Measurements from ENCODE around the gene MAST1. TPM values are rescaled to one million over a fixed set of nuclear protein-coding genes. Genes with fewer than 3 reads are reported as not detected.
"Not testable (repeated sequence)": the region's sequence is repeated elsewhere in the genome, so short reads cannot be mapped to it uniquely, and the experiment has no call there.

MAST1 gene
- 0.10 and 0.12 TPM in 2 replicates for total RNA-seq (2014; rRNA removed; shearing (Covaris generic))

DNA sequence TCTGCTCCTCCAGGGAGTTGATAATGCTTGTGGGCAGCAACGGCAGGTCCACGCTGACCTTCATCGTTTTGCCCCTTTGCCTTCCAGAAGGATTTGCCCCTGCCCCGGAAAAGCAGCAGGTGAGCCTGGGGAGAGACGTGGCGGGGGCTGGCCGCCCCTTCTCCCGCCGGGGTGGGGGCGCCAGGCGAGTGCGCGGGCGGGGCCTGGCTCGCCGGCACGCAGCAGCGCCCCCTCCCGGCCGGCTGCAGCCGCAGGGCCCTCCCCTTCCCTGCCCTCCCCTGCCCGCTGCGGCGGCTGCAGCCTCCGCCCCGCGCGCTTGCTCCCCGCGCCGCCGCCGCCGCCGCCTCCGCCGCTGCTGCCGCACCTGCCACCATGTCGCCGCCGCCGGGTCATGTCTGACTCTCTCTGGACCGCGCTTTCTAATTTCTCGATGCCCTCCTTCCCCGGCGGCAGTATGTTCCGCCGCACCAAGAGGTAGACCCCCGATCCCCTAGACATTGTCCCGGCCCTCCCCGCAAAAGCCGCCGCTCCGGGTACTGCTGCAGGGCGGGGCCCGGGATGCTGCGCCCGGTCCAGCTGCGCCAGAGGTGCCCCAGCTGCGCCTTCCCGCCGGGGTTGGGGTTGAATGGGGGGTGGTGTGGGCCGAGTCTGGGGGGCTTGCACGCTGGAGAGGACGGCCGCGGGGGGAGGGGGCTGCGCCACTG lies at the start of gene MAST1:
Gene MAST1, plus strand, starts transcription at position 334 of the 704 bp plus-strand sequence. Its CDS starts 58 bp downstream, at position 392.
- DNase-seq (ENCODE audit: low read depth), result no peak

DNA sequence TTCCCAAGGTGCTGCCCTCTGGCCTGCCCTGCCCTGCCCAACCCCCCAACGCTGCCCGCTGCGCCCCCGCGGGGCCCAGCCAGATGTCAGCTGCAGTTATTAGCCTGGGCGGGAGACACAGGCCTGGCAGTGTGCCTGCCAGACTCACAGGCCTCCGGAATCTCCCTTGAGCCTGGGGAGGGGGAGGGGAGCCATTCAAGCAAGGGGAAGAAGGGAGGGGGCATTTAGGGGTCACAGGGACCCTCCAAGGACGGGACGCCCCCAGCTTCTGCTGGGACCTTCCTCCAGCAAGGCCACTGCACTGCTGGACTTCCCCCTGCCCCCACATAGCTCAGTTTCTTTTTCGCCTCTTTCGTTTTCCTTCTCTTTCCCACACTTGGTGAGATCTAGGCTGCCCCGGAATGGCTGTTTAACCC lies 49.6 kb upstream of the MAST1 start:
- DNase-seq (ENCODE audit: low read depth), result peak; percentile 80

DNA sequence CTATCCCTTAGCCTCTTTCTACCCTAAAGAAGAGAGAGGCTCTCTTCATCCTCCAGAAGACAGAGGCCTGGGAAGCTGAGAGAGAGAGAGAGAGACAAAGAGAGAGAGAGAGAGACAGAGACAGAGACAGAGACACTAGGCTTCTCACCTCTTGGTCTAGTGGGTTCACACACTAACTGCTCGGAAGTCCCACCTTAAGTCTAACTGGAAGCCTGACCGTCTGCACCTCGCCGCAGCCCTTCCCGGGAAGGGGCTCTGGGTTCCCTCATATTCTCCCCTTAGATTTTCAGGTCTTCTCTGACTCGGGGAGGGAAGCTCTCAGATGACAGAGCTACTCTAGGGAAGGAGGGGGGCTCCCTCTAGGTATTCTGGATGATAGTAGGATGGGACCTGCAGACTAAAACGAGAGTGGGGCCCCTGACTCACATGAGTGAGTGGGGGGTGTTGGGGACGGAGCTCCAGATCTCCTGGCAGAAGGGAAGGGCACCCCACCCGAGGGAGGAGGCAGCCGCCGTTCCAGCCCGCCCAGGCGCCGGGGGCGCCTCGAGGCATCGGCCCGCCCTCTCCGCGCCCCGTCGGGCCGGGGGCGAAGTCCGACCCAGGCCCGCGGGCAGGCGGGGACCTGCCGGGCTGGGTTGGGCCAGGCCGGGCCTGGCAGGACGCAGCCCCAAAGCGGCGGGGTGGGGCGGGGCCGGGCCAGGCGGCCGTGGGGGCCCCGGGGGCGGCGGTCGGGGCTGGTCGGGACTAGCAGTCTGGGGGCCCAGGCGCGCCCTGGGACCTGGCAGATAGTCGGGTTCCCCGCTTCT lies 49.0 kb upstream of the MAST1 start:
- no peak for DNase-seq (ENCODE audit: low read depth)

DNA sequence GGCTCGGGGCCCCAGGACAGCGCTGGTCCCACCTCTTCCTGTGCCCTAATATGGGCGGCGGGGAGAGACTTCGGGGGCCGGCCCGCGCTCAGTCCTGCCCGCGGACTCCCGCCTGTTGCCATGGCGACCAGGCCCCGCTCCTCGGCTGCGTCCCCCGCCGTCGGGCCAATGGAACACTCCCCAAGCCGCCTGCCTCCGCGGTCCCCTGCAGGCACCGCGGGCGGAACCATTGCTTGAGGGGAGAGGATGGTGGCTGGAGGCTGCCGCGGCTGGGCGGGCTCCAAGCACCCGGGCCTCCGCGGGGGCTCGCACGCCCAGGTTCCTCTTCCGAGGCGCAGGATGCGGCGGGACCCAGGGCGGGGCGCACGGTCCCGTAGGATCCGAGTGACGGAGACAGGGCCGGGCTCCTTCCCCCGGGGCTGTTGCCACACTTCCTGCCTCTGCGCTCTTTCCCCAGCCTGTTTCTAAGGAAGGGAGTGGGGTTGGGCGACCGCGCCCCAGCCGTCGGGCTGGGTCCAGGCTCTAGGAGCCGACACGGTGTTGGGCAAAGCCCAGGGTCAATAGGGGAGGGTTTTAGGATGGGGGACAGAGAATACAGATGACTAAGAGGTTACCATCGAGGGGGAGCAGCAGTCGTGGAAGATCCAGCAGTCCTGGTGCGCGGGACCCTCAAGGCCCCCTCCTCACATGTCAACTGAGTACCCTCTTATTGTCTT lies 48.3 kb upstream of the MAST1 start:
- DNase-seq (ENCODE audit: low read depth), result peak; percentile 96

DNA sequence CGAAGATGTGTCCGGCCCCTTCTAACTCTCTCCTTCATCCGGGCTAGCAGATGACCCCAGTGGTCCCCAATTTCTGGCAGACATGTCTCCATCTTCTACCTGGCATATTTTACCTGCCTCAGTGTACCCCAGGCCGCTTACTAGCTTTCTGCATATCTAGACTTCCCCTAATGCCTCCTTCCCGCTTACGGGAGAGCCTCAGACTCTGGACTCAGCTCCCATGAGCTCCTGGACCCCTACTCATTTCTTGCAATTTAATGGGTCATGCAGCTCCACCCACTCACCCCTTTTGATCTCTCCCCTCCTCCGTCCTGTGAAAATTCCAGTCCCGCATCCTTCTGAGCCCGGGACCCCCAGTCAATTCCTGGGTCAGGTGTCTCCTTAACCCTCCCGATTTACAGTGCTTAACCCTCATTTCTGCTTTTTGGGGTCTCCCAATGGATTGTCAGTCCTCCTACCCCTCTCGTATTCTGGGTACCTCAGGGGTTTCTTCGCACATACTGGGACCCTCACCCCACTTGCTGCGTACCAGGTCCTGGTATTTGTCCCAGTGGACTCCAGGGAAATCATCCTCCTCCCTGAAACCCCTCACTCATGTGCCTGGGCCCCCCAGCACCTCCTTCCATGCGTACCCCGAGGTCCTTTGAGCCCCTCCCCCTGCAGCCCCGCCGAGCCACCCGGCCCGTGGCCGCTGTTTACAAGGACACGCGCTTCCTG lies 47.5 kb upstream of the MAST1 start:
- no peak for DNase-seq (ENCODE audit: low read depth)

DNA sequence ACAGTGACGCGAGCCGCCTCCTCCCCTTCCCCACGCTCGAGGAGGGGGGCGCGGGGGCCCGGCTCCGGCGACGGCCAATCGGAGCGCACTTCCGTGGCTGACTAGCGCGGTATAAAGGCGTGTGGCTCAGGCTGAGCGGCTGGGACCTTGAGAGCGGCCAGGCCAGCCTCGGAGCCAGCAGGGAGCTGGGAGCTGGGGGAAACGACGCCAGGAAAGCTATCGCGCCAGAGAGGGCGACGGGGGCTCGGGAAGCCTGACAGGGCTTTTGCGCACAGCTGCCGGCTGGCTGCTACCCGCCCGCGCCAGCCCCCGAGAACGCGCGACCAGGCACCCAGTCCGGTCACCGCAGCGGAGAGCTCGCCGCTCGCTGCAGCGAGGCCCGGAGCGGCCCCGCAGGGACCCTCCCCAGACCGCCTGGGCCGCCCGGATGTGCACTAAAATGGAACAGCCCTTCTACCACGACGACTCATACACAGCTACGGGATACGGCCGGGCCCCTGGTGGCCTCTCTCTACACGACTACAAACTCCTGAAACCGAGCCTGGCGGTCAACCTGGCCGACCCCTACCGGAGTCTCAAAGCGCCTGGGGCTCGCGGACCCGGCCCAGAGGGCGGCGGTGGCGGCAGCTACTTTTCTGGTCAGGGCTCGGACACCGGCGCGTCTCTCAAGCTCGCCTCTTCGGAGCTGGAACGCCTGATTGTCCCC lies 46.8 kb upstream of the MAST1 start, which contains the start of gene JUNB:
Gene JUNB, plus strand, starts transcription at position 142 of the 706 bp plus-strand sequence. Its CDS starts 286 bp downstream, at position 428.
- peak; percentile 96 for DNase-seq (ENCODE audit: low read depth)

DNA sequence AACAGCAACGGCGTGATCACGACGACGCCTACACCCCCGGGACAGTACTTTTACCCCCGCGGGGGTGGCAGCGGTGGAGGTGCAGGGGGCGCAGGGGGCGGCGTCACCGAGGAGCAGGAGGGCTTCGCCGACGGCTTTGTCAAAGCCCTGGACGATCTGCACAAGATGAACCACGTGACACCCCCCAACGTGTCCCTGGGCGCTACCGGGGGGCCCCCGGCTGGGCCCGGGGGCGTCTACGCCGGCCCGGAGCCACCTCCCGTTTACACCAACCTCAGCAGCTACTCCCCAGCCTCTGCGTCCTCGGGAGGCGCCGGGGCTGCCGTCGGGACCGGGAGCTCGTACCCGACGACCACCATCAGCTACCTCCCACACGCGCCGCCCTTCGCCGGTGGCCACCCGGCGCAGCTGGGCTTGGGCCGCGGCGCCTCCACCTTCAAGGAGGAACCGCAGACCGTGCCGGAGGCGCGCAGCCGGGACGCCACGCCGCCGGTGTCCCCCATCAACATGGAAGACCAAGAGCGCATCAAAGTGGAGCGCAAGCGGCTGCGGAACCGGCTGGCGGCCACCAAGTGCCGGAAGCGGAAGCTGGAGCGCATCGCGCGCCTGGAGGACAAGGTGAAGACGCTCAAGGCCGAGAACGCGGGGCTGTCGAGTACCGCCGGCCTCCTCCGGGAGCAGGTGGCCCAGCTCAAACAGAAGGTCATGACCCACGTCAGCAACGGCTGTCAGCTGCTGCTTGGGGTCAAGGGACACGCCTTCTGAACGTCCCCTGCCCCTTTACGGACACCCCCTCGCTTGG lies 46.1 kb upstream of the MAST1 start:
- DNase-seq (ENCODE audit: low read depth), result peak; percentile 68

DNA sequence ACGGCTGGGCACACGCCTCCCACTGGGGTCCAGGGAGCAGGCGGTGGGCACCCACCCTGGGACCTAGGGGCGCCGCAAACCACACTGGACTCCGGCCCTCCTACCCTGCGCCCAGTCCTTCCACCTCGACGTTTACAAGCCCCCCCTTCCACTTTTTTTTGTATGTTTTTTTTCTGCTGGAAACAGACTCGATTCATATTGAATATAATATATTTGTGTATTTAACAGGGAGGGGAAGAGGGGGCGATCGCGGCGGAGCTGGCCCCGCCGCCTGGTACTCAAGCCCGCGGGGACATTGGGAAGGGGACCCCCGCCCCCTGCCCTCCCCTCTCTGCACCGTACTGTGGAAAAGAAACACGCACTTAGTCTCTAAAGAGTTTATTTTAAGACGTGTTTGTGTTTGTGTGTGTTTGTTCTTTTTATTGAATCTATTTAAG lies 45.4 kb upstream of the MAST1 start:
- DNase-seq (ENCODE audit: low read depth), result no peak

DNA sequence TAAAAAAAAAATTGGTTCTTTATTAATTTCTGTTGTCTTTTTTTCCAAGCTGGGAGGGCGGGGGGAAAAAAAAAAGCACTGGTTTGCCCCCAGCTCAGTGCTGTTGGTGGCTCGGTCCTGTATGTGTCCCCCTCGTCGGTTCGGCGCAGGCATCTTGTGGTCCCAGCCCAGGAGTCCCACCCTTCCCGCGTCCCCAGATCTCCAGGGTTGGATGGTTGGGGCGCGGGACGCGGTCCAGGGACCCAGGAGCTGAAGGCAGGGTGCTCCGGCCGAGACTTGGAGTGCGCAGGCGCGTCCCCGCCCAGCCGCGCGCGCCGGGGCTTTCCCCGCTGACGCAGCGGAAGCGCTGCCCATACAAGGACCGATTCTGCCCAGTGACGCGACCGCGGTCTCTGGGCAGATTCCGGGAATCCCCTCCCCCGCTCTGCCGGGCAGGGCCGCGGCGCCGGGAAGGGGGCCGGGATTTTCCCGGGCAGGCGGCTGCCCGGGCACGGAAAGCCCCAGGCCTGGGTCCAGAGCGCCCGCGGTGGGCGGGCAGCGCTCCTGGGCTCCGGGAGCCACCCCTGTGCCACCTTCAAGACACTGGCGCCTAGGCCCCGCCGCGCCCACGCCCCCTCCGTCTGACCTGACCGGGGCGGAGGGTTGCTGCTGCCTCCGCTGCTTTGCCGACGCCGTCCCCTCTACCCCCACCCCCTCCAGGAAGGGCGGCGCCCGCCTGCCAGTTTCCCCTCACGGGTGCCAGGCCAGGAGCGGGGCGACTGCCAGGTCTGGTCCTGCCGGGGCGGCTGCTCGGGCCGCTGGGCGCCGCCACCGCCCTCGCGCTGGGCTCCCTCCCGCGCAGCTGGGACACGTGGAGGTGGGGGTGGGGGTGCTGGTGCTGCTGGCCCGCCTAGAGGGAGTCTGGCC lies 44.8 kb upstream of the MAST1 start:
- peak; percentile 92 for DNase-seq (ENCODE audit: low read depth)

DNA sequence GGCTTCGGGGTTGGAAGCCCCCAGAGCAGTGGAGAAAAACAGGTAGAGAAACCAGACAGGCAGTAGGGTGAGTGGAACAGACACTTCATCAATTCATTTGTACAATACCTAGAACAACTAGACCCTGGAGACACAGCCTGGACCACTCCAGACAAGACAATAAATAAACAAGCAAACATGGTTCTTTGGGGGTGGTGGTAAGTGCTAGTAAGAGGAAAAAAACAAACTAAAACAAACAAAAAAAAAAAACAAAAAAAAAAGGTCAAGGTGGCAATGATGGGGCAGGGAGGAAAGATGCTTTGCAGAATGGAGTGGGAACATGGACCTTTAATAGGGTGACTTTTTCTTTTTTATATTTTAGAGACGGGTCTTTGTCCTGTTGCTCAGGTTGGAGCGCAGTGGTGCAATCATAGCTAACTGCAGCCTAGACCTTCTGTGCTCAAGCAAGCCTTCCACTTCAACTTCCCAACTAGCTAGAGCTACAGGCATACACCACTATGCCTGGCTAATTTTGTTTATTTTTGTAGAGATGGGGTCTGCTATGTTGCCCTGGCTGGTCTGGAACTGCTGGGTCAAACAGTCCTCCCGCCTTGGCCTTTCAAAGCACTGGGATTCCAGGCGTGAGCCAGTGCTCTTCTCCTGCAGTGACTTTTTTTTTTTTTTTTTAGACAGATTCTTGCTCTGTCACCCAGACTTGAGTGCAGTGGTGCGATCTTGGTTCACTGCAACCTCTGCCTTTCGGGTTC lies 43.9 kb upstream of the MAST1 start:
- peak; percentile 46 for DNase-seq (ENCODE audit: low read depth)

DNA sequence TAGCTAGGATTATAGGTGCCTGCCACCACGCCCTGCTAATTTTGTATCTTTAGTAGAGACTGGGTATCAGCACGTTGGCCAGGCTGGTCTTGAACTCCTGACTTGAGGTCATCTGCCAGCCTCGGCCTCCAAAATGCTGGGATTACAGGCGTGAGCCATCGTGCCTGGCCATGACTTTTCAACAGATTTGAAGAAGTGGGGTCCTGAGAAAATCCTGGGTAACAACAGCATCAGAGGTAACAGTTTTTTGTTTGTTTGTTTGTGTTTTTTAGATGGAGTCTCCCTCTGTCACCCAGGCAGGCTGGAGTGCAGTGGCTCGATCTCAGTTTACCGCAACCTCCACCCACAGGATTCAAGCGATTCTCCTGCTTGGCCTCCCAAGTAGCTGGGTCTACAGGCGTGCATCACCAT lies 43.3 kb upstream of the MAST1 start:
- DNase-seq (ENCODE audit: low read depth), result no peak

DNA sequence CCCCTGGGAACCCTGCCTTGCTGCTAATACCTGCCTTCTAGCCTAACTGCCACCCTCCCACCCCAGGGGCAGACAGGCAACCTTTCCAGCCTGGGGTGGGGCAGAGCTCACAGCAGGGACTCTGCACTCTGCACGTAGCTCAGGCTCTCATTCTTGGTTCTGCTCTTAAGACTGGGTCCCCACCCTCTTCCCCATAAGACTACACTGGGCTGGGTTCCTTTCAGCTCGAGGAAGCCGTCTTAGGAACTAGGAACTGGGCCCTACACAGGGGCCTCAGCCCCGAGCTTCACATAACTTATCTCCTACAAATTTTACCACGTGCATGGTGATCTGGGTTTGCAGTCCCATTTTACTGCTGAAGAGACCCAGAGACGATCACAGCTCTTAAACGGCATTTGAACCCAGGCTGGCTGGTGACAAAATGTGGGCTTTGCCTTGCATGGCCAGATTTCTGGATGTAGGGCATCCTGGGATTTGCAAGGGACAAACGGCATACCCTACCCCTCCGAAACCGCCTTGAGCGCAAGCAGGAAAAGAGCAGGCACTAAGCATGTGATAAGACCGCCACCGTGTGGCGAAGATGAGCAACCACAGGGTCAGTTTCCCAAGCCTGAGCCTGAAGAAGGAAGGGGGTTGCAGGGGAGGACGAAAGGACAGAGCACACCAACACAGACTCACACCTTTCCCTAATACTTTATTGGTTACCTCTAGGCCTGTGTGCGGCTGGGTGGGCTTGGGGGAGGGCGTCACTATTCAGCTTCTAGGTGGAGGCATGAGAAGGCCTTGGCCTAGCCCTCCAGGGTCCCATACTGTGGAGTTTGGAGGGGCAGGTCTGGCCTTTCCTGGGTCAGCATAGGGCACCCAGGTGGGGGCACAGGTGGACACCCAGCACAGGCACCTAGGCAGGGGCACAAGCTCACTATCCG lies 41.9 kb upstream of the MAST1 start:
- DNase-seq (ENCODE audit: low read depth), result peak; percentile 76

DNA sequence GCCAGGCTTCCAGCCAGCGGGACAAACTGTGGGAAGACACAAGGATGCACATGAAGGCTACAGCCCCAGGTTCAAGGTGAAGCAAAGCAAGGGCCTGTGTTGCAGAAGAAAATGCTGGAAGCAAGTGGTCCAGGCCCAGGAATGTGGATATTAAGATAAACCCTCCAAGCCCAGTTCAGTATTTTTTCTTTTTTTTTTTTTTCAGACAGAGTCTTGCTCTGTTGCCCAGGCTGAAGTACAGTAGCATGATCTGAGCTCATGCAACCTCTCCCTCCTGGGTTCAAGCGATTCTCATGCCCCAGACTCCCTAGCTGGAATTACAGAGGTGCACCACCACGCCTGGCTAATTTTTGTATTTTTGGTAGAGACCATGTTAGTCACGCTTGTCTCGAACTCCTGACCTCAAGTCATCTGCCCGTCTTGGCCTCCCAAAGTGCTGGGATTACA lies 41.2 kb upstream of the MAST1 start:
- DNase-seq (ENCODE audit: low read depth), result no peak

DNA sequence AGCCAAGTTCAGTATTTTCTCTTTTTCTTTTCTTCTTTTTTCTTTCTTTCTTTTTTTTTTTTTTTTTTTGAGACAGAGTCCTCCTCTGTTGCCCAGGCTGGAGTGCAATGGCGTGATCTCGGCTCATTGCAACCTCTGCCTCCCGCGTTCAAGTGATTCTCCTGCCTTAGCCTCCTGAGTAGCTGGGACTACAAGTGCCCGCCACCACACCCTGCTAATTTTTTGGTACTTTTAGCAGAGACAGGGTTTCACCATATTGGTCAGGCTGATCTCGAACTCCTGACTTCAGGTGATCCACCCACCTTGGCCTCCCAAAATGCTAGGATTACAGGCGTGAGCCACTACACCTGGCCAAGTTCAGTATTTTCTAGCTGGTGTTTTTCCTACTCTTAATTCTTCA lies 40.7 kb upstream of the MAST1 start:
- DNase-seq (ENCODE audit: low read depth), result not testable (repeated sequence)

DNA sequence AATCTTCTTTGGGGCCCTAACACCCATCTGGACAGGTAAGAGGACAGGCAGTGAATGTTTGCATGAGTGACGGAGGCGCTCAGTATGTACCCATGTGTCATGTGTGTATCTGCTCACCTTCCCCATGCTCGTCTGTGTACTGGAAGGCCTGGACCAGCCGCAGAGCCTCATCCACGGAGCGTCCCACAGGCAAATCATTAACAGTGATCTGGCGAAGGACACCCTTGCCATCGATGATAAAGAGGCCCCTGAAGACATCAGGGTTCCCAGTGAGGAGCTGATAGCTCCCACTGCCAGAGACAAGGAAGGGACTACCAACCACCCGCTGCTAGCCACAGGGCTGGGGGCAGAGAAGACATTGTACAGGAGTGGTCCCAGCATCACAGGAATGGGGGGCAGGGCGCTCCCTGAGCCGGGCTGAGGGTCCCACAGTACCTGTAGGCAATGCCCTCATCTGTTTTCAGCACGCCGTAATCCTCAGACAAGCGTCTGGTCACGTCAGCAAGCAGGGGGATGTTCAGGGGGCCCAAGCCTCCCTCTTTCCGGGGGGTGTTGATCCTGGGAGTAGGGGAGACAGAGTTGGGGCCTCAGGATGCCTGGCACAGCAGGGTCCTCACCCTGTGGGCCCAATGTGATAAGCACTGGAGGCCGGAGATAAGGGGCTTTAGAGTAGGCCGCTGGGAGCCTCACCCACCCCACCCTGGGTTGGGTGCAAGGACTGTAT lies 38.4 kb upstream of the MAST1 start:
- no peak for DNase-seq (ENCODE audit: low read depth)

DNA sequence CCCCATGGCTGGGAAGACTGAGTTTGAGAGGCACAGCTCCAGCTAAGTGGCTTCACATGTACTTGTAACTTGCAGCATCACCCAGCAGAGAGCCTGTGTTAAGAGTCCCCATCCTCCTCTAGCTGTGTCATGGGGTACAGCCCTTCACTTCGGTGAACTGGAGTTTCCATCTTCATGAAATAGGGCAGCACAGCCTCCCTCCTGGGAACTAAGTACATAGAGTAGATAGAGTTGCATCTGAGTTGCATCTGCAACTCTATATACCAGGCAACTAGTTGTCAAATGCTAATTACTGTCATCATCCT lies 37.9 kb upstream of the MAST1 start:
- no peak for DNase-seq (ENCODE audit: low read depth)
